DND-41 (cell line): ENCODE measurements around the gene PSME2.
"Not testable (repeated sequence)": the region's sequence is repeated elsewhere in the genome, so short reads cannot be mapped to it uniquely, and the experiment has no call there.

Experiments used
- ATAC-seq: fragments of 200-7000 bp; cut with Tn5 transposase; 3 replicates; pipeline ENCODE4 v1.9.1; 2021; ENCODE audit warnings: low read depth; ENCODE audit not compliant: insufficient read depth
- DNase-seq: peaks from one replicate; pipeline ENCODE4 v3.0.0-alpha.2; 2020
- H2AFZ ChIP-seq: 2 replicates; pipeline ENCODE4 v1.6.0; 2012; ENCODE audit warnings: low read depth, low read length
- H3K27ac ChIP-seq: 2 replicates; pipeline ENCODE4 v1.5.1; 2012; ENCODE audit warnings: low read length, inconsistent platforms
- H3K27me3 ChIP-seq: fragments of 200-600 bp; sonication (generic); 2 replicates; pipeline ENCODE4 v1.6.0; 2012; ENCODE audit warnings: low read length, mild to moderate bottlenecking, inconsistent platforms; ENCODE audit not compliant: insufficient read depth, poor library complexity
- H3K36me3 ChIP-seq: 2 replicates; pipeline ENCODE4 v1.5.1; 2012; ENCODE audit warnings: low read length, inconsistent platforms; ENCODE audit not compliant: insufficient read depth
- H3K4me1 ChIP-seq: 2 replicates; pipeline ENCODE4 v1.5.1; 2012; ENCODE audit warnings: mild to moderate bottlenecking, low read length; ENCODE audit not compliant: insufficient read depth
- H3K4me2 ChIP-seq: 2 replicates; pipeline ENCODE4 v1.6.0; 2012; ENCODE audit warnings: mild to moderate bottlenecking, moderate library complexity, low read length, inconsistent platforms; ENCODE audit not compliant: insufficient read depth
- H3K4me3 ChIP-seq, 2 experiments: fragments of 200-600 bp in 1 of 2; shearing (Covaris generic) in 1 of 2; 2 replicates each; pipeline ENCODE4 v1.5.1; 2012 to 2016; ENCODE audit warnings: inconsistent platforms in 2 of 2, low read length in 2 of 2, mild to moderate bottlenecking in 2 of 2, low read depth in 1 of 2, moderate library complexity in 1 of 2
- H3K79me2 ChIP-seq: 2 replicates; pipeline ENCODE4 v1.6.0; 2012; ENCODE audit warnings: low read length, inconsistent platforms; ENCODE audit not compliant: insufficient read depth
- H3K9ac ChIP-seq: 2 replicates; pipeline ENCODE4 v1.6.0; 2012; ENCODE audit warnings: low read depth, mild to moderate bottlenecking, inconsistent platforms, low read length, moderate library complexity
- H3K9me3 ChIP-seq: 2 replicates; pipeline ENCODE4 v1.5.1; 2012; ENCODE audit warnings: low read length, moderate library complexity, mild to moderate bottlenecking, inconsistent platforms; ENCODE audit not compliant: insufficient read depth, severe bottlenecking
- H4K20me1 ChIP-seq: 2 replicates; pipeline ENCODE4 v1.6.0; 2012; ENCODE audit warnings: low read length; ENCODE audit not compliant: insufficient read depth
- EZH2 ChIP-seq: IDR thresholded peaks from 3 replicates; pipeline ENCODE4 v1.6.1; 2012; ENCODE audit warnings: borderline replicate concordance, low read depth, mild to moderate bottlenecking, moderate library complexity, low read length, inconsistent platforms; ENCODE audit not compliant: severe bottlenecking
- TF ChIP-seq, protein P1 (sequence below): IDR thresholded peaks from 2 replicates; pipeline ENCODE4 v1.5.1; 2012; ENCODE audit warnings: borderline replicate concordance, low read length, moderate library complexity, mild to moderate bottlenecking; ENCODE audit not compliant: poor library complexity, severe bottlenecking; ENCODE audit errors: extremely low read depth

PSME2 gene

DNA sequence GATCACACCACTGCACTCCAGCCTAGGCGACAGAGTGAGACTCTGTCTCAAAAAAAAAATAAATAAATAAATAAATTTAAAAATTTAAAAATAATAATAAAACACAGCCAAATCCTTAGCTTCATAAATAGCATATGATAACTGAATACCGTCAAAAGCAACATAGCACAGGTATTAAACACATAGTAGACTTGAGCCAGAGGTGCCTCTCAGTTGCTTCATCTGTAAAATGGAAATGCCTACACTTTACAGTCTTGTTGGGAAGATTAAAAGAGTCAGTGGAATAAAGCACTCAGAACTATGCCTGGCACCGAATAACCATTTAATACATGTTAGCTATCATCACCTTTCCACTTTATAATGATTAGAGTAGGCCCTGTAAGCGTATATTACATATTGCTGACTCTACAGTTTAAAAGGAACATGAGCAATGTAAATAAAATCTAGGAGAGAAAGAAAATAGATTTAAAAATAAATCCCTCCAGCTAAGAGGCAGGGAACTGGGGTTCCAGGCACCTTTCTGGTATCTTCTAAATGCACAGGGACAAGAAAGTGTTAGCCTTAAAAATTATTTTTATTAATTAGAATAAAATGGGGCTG, 39.6 kb downstream of the PSME2 start:
- Histone ChIP-seq H3K27me3 (no peaks in the 10 kb centered on the region), H2AFZ (no peak overlapping the region), H3K9me3 (no peaks in the 10 kb centered on the region), H3K79me2 (no peaks in the 10 kb centered on the region), H3K4me3 (no peak overlapping the region), H4K20me1 (no peaks in the 10 kb centered on the region), H3K9ac (no peak overlapping the region), H3K4me1 (peaks cover 13% of the 10 kb centered on the region), H3K36me3 (peaks cover 17% of the 10 kb centered on the region), H3K27ac (no peak overlapping the region), H3K4me2 (no peak overlapping the region)
- no peak for DNase-seq
- TF ChIP-seq, protein P1, sequence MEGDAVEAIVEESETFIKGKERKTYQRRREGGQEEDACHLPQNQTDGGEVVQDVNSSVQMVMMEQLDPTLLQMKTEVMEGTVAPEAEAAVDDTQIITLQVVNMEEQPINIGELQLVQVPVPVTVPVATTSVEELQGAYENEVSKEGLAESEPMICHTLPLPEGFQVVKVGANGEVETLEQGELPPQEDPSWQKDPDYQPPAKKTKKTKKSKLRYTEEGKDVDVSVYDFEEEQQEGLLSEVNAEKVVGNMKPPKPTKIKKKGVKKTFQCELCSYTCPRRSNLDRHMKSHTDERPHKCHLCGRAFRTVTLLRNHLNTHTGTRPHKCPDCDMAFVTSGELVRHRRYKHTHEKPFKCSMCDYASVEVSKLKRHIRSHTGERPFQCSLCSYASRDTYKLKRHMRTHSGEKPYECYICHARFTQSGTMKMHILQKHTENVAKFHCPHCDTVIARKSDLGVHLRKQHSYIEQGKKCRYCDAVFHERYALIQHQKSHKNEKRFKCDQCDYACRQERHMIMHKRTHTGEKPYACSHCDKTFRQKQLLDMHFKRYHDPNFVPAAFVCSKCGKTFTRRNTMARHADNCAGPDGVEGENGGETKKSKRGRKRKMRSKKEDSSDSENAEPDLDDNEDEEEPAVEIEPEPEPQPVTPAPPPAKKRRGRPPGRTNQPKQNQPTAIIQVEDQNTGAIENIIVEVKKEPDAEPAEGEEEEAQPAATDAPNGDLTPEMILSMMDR, result no peak
- TF ChIP-seq EZH2, result no peak
- ATAC-seq, result no peak

DNA sequence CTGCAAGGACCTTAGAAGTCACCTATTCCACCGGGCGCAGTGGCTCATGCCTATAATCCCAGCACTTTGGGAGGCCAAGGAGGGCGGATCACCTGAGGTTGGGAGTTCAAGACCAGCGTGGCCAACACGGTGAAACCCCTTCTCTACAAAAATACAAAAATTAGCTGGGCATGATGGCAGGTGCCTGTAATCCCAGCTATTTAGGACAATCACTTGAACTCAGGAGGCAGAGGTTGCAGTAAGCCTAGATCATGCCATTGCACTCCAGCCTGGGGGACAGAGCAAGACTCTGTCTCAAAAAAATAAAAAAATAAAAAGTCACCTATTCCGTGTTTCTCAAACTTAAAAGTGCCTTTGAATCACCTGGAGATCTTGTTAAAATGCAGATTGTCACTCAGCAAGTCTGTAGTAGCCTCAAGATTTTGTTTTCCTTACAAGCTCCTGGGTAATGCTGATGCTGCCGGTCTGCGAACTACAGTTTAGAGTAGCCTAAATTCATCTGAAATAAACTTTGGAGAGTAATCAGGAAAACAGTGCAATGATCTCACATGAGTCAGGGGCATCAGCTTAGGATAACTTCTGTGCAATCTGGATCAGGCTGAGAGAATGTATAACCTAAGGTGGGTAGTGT, 40.7 kb downstream of the PSME2 start:
- H3K9me3 ChIP-seq, ATAC-seq, H4K20me1 ChIP-seq, H3K4me3 ChIP-seq, H3K27ac ChIP-seq, H3K27me3 ChIP-seq, H2AFZ ChIP-seq, H3K4me2 ChIP-seq, DNase-seq, H3K79me2 ChIP-seq, H3K9ac ChIP-seq: not testable (repeated sequence)
- H3K36me3 ChIP-seq, result peaks cover 21% of the 10 kb centered on the region
- H3K4me1 ChIP-seq, result peaks cover 13% of the 10 kb centered on the region

DNA sequence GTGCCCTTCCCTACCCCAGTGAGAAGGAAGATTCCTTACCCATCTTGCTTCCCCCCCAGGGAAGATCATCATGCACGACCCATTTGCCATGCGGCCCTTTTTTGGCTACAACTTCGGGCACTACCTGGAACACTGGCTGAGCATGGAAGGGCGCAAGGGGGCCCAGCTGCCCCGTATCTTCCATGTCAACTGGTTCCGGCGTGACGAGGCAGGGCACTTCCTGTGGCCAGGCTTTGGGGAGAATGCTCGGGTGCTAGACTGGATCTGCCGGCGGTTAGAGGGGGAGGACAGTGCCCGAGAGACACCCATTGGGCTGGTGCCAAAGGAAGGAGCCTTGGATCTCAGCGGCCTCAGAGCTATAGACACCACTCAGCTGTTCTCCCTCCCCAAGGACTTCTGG, 43.0 kb downstream of the PSME2 start:
- no peaks in the 10 kb centered on the region for H3K9me3 ChIP-seq
- H3K36me3 ChIP-seq, result peaks cover 41% of the 10 kb centered on the region
- no peaks in the 10 kb centered on the region for H3K27me3 ChIP-seq
- no peak for DNase-seq
- TF ChIP-seq, protein P1, result no peak
- no peak for TF ChIP-seq EZH2
- H3K4me1 ChIP-seq, result peaks cover 4% of the 10 kb centered on the region
- H3K79me2 ChIP-seq, result no peaks in the 10 kb centered on the region
- no peak overlapping the region for H2AFZ ChIP-seq
- H3K4me2 ChIP-seq, result no peak overlapping the region
- H3K4me3 ChIP-seq, result no peak overlapping the region
- no peak overlapping the region for H3K9ac ChIP-seq
- no peak for ATAC-seq
- no peak overlapping the region for H3K27ac ChIP-seq
- no peaks in the 10 kb centered on the region for H4K20me1 ChIP-seq

DNA sequence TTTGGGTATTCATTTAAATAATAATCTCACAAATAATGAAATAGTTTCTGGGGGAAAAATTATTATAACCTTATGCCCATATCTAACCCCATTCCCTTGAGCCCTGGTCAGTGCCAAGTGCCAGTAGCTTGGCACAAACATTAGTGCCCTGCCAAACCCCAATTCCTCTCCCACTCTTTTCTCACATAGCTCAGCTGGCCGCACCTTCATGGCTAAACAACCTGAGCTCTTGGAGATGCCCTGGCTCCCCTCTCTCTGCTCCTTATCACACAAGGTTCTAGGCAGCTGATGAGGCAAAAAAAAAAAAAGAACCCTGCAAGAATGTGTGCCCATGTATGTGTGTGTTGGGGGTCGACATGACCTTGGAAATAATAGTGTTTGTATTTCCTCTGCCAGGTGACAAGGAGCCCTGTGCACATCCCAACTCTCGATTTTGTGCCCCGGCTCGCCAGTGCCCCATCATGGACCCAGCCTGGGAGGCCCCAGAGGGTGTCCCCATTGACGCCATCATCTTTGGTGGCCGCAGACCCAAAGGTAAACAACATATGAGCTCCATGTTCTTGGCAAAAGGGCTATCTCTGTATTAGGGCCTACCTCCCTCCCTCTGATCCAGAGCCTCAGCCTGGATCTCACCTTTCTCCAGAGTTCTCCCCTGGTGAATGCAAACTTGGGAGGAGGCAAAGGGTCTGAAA, 43.9 kb downstream of the PSME2 start:
- no peak overlapping the region for H3K4me3 ChIP-seq
- no peak overlapping the region for H3K9ac ChIP-seq
- H3K36me3 ChIP-seq, result peaks cover 47% of the 10 kb centered on the region
- no peak overlapping the region for H3K4me2 ChIP-seq
- H3K9me3 ChIP-seq, result no peaks in the 10 kb centered on the region
- H3K27ac ChIP-seq, result no peak overlapping the region
- DNase-seq (no peak), ATAC-seq (no peak)
- no peaks in the 10 kb centered on the region for H4K20me1 ChIP-seq
- H3K27me3 ChIP-seq, result no peaks in the 10 kb centered on the region
- no peaks in the 10 kb centered on the region for H3K79me2 ChIP-seq
- no peak overlapping the region for H2AFZ ChIP-seq
- no peaks in the 10 kb centered on the region for H3K4me1 ChIP-seq
- TF ChIP-seq, protein P1, result no peak
- TF ChIP-seq EZH2, result no peak
